Ammon's horn (tissue), 1 donor: Measurements from ENCODE around the gene WNK2.

ENCODE experiments used
- DNase-seq: peaks from one replicate; pipeline ENCODE4 v3.0.0-alpha.2; 2016; ENCODE audit warnings: low spot score

The WNK2 gene

DNA sequence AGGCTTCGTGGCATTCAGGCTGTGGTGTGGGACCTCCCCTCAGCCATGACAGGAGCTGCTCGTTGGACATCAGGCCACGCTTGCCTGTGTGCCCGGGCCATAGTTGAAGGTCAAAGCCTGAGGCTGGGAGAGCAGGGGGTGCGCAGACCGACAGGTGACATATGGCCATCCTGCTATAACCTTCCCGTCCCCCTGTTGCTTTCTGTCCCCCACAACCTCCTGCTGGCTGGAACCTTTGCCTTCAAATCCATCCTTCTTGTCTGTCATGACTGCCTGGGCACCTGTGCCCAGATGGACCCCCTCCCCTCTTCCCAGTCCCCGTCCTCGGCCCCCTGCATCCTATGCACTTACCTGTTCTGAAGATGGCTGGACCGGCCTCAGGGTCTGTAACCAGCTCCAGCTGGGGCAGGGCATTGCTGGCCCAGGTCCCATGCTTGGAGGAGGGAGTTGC is 83.2 kb downstream of the WNK2 start:
- DNase-seq: no peak

GRCh38 chr9:93267681-93268505 is 84.0 kb downstream of the WNK2 start:
- DNase-seq: no peak

- no peak for DNase-seq
These were observed 84.8 kb downstream of the WNK2 start for GRCh38 chr9:93268551-93269314.

DNA sequence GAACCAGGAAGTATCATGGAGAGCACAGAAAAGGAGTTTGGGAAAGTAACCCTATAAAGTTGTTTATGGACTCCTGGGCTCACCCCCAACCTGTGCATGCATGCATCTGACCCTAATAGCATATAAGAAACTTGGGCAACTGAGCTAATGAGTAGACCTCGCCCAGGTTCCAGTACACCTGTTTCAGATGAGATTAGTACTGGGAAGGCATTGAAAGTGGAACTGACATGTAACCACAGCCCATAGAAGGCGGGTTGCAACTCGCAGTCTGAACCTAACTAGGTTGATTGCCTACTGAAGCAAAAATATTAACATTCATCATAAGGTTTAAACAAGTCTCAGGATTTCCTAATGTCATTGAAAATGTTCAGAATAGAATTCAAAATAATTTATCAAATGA is 87.0 kb downstream of the WNK2 start:
- DNase-seq: no peak

DNA sequence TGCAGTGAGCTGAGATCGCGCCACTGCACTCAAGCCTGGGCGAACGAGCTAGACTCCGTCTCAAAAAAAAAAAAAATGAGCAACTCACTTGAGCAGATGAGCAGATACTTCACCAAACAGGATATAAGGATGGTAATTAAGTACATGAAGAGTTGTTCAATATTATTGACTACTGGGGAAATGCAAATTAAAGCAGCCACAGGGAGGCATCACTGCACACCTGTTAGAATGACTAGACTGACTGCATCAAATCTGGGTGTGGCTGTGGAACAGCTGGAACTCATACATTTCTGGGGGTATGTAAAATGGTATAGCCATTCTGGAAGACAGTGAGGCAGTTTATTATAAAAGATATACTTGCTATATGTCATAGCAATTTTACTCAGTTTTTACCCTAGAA is 93.0 kb downstream of the WNK2 start:
- DNase-seq: no peak

GRCh38 chr9:93278144-93278543 is 94.2 kb downstream of the WNK2 start:
- DNase-seq: no peak

DNA sequence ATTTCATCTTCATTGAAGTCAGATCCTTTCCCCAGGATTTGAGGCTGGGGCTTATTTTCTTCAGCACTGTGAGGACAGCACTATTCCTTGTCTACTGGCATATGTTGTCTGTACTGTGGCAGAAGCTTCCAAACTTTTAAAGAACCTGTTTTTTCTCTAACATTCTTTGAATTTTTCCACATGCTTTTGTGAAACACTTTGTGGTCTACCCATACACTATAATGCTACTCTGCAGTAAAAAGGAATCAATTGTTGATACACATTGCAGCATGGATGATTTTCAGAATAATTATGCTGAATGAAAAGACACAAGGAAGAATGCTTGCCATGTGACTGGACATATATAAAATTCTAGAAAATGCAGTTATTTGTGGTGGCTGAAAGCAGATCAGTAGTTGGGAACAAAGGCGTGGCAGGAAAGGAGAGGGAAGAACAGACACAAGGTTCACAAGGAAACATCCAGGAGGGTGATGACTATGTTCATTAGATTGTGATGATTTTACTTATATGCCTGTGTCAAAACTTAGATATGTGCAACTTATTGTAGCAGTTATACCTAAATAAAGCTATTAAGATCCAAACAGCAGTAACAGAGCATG is 96.8 kb downstream of the WNK2 start:
- no peak for DNase-seq

- no peak for DNase-seq
These were observed 102.6 kb downstream of the WNK2 start for GRCh38 chr9:93286252-93287188.

GRCh38 chr9:93287189-93287552 is 103.2 kb downstream of the WNK2 start:
- no peak for DNase-seq

DNA sequence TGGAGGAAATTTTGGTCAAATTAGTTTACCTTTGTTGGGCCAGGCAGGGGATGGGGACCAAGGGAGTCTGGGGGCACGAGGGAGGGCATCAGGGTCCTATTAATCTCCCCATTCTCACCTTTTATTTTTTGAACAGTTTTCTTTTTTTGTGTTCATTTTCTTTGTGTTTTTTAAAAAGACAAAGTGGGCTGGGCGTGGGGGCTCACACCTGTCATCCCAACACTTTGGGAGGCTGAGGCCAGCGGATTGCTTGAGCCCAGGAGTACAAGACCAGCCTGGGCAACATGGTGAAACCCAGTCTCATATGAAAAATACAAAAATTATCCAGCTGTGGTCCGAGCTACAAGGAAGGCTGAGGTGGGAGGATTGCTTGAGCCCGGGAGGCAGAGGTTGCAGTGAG is 103.7 kb downstream of the WNK2 start:
- DNase-seq: no peak

- no peak for DNase-seq
These were observed 104.4 kb downstream of the WNK2 start for GRCh38 chr9:93288341-93288740.

DNA sequence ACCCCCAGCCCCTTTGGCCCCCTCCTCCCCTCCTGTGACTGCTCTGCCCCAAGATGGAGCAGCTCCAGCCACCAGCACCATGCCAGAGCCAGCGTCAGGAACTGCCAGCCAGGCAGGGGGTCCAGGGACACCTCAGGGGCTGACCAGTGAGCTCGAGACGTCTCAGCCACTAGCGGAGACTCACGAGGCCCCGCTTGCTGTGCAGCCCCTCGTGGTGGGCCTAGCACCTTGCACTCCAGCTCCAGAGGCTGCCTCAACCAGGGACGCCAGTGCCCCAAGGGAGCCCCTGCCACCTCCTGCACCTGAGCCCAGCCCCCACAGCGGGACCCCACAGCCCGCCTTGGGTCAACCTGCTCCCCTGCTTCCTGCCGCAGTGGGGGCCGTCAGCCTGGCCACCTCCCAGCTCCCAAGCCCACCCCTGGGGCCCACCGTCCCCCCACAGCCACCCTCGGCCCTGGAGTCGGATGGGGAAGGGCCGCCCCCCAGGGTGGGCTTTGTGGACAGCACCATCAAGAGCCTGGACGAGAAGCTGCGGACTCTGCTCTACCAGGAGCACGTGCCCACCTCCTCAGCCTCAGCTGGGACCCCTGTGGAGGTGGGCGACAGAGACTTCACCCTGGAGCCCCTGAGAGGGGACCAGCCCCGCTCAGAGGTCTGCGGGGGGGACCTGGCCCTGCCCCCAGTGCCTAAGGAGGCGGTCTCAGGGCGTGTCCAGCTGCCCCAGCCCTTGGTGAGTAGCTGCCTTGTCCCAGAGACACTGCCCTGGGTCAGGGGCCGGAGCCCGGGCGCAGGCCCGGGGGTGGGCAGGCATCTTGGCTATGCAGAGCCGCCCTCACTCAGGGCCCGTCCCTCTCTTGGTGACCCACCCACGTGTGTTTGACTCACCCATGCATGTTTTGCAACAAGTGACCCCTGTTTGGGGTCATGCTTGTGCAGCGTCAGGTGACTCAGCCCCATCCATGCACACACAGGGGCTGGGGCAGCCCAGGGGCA is 105.2 kb downstream of the WNK2 start:
- no peak for DNase-seq

DNA sequence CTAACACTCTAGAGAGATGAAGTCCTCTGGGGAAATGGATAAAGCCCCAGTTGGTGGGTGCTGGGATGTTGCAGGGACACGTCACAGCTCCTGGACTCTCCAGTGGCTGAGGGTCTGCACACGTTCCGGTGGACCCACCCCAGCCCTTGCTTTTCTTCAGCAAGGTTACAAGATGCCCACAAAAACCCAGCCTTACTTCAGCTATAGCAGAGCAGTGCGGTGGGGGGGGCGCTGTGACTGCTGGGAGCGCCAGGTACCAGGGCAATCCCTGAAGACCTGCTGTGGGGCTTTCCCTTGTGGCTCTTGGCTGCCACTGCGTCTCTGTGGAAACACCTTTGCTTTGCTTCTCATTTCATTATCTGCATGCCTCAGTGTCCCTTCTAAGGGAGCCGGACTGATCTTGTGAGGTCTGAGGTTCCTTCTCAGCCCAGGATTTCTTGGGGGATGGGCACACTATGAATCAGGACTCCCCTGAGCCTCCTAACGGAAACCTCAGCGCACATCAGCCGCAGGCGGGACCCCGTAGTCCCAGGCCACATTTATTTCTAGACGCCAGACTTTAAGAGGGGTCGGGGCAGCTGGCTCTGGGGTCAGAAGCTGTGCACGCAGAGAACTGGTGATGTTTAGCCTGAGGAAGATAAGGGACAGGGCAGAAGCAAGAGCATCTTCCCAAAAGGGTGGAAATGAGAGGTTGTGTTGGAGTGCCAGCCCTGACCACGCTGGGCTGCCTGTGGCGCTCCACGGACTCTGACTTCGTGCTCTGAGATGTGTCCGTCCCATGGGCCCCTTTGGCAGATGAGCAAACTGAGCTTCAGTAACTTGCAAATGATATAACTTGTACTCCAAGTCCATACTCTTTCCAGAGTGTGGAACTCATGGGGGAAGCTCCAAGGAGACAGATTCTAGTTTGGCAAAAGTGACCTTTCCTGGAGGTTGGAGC is 106.8 kb downstream of the WNK2 start:
- DNase-seq: no peak

DNA sequence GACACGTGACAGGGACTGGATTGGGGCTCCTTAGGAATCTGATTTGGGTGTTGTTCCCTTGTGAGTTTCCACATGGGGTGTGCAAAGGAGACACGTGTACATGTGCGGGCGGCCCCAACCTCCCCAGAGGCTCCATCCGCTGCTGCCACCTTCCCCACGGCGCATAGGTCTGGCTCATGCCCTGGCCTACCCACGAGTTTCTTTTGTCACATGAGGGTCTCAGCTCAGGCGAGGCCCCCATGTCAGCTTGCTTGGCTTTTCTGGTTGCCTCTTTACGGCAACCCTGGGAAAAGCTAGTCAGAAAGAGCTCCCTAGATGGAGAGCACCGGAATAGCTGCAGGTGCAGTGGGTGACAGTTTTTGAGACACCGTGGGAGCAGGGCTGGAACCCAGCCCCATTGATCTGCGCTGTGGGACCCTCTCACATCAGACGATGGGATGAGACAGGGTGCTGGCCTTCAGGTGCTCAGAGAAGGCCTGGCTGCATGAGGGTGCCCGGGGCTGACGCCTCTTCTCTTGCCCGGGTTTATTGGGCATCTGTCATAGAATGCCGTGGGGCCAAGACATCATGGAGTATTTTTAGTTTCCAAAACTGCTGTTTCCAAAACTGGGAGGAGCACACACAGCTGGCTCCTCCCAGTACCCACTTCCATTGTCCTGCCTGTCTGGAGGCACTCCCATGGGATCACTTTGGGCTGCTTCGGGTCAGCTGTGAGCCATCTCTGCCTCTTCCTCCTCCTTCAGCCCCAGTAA is 107.8 kb downstream of the WNK2 start:
- no peak for DNase-seq

- no peak for DNase-seq
These were observed 108.3 kb downstream of the WNK2 start for GRCh38 chr9:93292288-93292615.

DNA sequence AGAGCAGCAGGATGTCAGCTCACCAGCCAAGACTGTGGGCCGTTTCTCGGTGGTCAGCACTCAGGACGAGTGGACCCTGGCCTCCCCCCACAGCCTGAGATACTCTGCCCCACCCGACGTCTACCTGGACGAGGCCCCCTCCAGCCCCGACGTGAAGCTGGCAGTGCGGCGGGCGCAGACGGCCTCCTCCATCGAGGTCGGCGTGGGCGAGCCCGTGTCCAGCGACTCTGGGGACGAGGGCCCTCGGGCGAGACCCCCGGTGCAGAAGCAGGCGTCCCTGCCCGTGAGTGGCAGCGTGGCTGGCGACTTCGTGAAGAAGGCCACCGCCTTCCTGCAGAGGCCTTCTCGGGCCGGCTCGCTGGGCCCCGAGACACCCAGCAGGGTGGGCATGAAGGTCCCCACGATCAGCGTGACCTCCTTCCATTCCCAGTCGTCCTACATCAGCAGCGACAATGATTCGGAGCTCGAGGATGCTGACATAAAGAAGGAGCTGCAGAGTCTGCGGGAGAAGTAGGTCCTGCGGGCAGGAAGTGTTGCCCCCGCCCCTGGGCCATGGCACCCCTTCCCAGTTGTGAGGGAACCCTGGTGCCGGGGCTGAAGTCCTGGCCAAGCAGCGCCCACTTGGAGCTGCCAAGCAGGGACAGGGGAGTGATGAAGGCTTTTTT is 108.9 kb downstream of the WNK2 start:
- DNase-seq: no peak

DNA sequence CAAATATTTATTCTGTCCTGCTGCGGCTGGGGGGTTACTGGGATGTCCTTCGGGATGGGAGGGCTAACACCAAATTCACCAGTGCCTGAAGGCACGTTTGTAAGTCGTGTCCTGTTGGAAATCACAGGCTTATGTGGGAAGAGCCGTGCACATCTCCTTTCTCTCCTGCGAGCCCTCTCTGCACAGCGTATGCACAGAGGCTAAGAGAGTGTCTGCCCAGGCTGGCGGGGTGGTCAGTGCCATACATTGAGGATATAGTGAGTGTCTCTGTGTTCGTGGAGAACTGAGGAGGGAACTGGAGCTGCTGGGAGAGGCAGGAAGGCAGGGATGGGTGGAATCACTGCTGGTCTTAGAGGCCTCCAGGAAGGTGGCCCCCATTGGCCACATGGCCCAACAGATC is 110.1 kb downstream of the WNK2 start:
- no peak for DNase-seq

DNA sequence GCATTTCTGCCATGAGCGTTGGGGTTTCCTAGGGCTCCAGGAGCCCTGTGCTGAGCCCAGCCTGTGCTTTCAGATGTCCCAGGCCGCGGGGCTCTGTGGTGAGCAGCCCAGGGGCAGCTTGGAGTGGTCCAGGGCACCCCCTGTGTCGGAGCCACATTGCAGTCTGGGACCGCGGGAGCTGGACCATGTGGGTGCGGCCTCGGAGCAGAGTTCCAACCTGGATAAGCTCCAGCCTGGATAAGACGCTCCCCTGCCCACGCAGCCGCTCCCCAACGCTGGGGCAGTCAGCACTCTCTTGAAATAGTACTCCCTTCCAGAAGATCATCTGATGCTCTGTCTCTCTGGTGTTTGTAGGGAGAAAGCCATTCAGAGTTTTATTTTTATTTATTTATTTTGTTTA is 111.1 kb downstream of the WNK2 start:
- DNase-seq: no peak
